HG03520 (cell line): ENCODE data around the gene COX10.
"Not testable (repeated sequence)": the region's sequence is repeated elsewhere in the genome, so short reads cannot be mapped to it uniquely, and the experiment has no call there.

Experiments
- ATAC-seq: cut with Tn5 transposase; IDR thresholded peaks from one replicate; pipeline ENCODE4 v1.9.1; 2021; ENCODE audit warnings: mild to moderate bottlenecking, moderate library complexity; ENCODE audit not compliant: unreplicated experiment

The COX10 gene

GRCh38 chr17:14118951-14119350 lies 49.6 kb downstream of the COX10 start:
- ATAC-seq, result peak; percentile 56

GRCh38 chr17:14119546-14119945 lies 50.2 kb downstream of the COX10 start:
- ATAC-seq, result no peak

GRCh38 chr17:14121952-14122351 lies 52.6 kb downstream of the COX10 start:
- no peak for ATAC-seq

GRCh38 chr17:14123619-14124278 lies 54.4 kb downstream of the COX10 start:
- no peak for ATAC-seq

GRCh38 chr17:14124854-14125253 lies 55.5 kb downstream of the COX10 start:
- no peak for ATAC-seq

GRCh38 chr17:14125518-14126137 lies 56.3 kb downstream of the COX10 start:
- no peak for ATAC-seq

GRCh38 chr17:14133104-14133503 lies 63.8 kb downstream of the COX10 start:
- no peak for ATAC-seq

GRCh38 chr17:14134456-14134855 lies 65.2 kb downstream of the COX10 start:
- no peak for ATAC-seq

- no peak for ATAC-seq
These were observed 66.7 kb downstream of the COX10 start for GRCh38 chr17:14135906-14136590.

GRCh38 chr17:14138649-14139048 lies 69.3 kb downstream of the COX10 start:
- ATAC-seq, result no peak

GRCh38 chr17:14143688-14144087 lies 74.4 kb downstream of the COX10 start:
- no peak for ATAC-seq

- no peak for ATAC-seq
These were observed 75.2 kb downstream of the COX10 start for GRCh38 chr17:14144508-14144907.

- ATAC-seq, result no peak
These were observed 80.4 kb downstream of the COX10 start for GRCh38 chr17:14149751-14150150.

- no peak for ATAC-seq
These were observed 81.3 kb downstream of the COX10 start for GRCh38 chr17:14150619-14151018.

- ATAC-seq, result no peak
These were observed 83.4 kb downstream of the COX10 start for GRCh38 chr17:14152721-14153120.

GRCh38 chr17:14153374-14153773 lies 84.1 kb downstream of the COX10 start:
- ATAC-seq, result no peak

GRCh38 chr17:14156689-14157088 lies 87.4 kb downstream of the COX10 start:
- no peak for ATAC-seq

- ATAC-seq, result no peak
These were observed 88.5 kb downstream of the COX10 start for GRCh38 chr17:14157822-14158221.

GRCh38 chr17:14158707-14159106 lies 89.4 kb downstream of the COX10 start:
- no peak for ATAC-seq

- ATAC-seq, result no peak
These were observed 92.1 kb downstream of the COX10 start for GRCh38 chr17:14161419-14161818.

- ATAC-seq, result no peak
These were observed 96.3 kb downstream of the COX10 start for GRCh38 chr17:14165616-14166015.

- ATAC-seq, result not testable (repeated sequence)
These were observed 98.5 kb downstream of the COX10 start for GRCh38 chr17:14167831-14168230.
